ENCODE results near the gene BCAS1. TPM values are rescaled to one million over a fixed set of nuclear protein-coding genes. Genes with fewer than 3 reads are reported as not detected.

The BCAS1 gene
- total RNA-seq, 1 experiment from 2014 or later, result 0.16 TPM

DNA sequence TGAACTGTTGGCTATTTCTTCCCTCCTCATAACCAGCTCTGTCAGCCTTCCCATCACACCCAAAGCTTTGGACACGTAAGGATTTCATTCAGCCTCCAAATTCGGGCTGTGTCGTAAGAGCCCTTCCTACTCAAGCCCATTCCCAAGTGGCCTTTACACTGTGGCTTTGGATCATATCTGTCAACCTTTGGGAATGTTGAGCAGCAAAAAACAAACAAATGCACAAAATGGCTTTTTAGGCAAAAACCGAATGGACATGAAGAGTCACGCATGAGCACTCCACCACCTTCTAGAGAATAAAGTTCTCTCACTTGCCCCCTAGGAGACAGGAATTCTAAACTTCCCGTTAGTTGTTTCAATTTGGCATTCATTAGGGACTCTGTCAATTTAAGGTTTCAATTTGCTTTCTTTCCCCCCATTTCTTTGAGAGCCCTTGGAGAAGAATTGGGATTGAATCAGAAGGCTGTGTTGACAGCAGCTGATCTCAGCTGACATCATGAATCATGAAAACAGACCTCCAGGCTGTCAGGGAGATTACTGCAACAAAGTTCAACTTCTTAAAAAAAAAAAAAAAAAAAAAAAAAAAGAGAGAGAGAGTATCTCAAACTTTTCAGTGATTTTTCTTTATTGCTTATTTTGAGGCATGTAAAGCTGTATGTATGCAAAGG, 110.3 kb downstream of the BCAS1 start:
- DNase-seq, result no peak
- Histone ChIP-seq H3K27me3 (0 out of 2 replicates have a peak, but pooled peaks cover 9% of the 10 kb centered on the region), H3K27ac (no peak overlapping the region), H3K36me3 (no peaks in the 10 kb centered on the region), H3K9me3 (replicated peaks) (no peaks in the 10 kb centered on the region; the same call in 1 of the 2 replicates), H3K4me3 (no peak overlapping the region), H3K4me1 (no peaks in the 10 kb centered on the region)

DNA sequence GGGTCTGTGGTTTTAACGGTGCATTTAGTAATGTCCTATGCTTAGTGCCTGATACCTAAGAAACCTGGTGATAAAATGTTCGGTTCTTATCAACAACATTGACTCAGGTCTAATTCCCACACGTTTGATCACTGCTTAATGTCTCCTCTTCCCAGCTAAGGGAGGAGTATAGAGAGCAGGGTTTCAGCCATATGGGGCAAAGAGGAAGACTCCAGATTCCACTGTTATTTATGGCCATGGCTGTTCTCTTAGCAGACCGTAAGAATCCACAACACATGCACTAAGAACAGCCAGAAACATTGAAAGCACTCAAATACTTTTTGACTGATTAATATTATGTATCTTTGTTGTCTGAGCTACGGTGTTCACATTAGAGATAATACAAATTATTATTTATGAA, 112.1 kb downstream of the BCAS1 start:
- H3K27me3 ChIP-seq, result 0 out of 2 replicates have a peak, but pooled peaks cover 9% of the 10 kb centered on the region
- no peaks in the 10 kb centered on the region for H3K36me3 ChIP-seq
- DNase-seq, result no peak
- H3K27ac ChIP-seq, result no peak overlapping the region
- H3K9me3 ChIP-seq (replicated peaks), result no peaks in the 10 kb centered on the region; the same call in 1 of the 2 replicates
- no peak overlapping the region for H3K4me3 ChIP-seq
- H3K4me1 ChIP-seq, result no peaks in the 10 kb centered on the region

DNA sequence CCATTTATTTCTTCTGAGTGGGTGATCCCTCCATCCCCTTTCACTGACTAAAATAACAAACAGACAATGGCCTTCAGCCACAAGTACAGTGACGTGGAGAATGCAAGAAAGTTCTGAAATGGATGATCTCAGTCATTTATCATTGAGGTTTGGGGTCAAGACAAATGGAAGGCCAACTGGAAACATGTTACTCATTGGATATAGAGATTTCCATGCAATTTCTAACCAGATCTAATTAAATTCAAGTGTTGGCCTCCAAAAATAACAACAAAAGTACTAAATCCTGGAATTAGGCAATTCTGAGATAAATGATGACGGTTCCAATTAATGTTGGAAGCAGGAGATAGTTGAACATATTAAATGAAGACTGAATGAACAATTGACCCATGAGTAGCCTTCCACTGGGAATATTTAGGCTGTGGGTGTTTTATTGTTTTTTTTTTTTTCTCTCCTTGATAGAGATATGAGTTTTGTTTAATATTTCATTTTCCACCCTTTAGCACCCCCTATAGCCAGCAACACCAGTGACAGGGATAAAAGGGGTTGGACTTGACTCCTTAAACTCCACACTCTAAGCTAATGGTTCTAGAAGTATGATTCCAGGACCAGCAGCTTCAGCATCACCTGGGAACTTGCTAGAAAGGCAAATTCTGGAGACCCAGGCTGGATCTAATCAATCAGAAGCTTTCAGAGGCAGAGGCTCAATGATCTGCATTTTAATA, 112.8 kb downstream of the BCAS1 start:
- Histone ChIP-seq H3K4me3 (no peak overlapping the region), H3K9me3 (replicated peaks) (peaks cover 3% of the 10 kb centered on the region), H3K27ac (no peak overlapping the region), H3K27me3 (0 out of 2 replicates have a peak, but pooled peaks cover 9% of the 10 kb centered on the region), H3K4me1 (no peaks in the 10 kb centered on the region), H3K36me3 (no peaks in the 10 kb centered on the region)
- no peak for DNase-seq

DNA sequence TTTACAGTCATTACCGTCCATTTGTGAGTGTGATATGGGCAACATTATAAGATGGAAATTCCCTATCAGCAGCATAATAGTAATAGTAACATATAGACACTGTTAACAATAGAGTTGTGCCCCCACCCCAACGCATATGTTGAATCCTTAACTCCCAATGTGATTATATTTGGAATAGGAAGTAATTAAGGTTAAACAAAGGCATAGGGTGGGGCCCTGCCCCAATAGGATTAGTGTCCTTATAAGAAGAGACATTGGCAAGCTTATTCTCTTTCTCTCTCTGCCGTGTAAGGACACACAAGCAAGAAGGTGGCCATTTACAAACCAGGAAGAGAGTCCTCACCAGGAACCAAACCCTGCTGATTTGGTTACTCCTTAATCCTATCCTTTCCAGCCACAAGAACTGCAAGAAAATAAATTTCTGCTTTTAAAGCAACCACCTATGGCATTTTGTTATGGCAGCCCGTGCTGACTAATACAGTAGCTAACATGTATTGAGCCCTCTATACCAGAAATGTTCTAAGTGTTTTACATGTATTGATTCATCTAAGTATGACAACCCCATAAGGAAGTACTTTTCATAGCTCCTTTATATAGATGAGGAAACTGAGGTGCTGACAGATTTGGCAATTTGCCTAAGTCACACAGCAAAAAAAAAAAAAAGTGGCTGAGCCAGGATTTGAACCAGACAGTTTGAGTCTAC, 114.2 kb downstream of the BCAS1 start:
- H3K4me3 ChIP-seq, result no peak overlapping the region
- H3K36me3 ChIP-seq, result no peaks in the 10 kb centered on the region
- 0 out of 2 replicates have a peak, but pooled peaks cover 4% of the 10 kb centered on the region for H3K27me3 ChIP-seq
- no peak for DNase-seq
- H3K4me1 ChIP-seq, result no peaks in the 10 kb centered on the region
- no peak overlapping the region for H3K27ac ChIP-seq
- H3K9me3 ChIP-seq (replicated peaks), result peaks cover 8% of the 10 kb centered on the region

DNA sequence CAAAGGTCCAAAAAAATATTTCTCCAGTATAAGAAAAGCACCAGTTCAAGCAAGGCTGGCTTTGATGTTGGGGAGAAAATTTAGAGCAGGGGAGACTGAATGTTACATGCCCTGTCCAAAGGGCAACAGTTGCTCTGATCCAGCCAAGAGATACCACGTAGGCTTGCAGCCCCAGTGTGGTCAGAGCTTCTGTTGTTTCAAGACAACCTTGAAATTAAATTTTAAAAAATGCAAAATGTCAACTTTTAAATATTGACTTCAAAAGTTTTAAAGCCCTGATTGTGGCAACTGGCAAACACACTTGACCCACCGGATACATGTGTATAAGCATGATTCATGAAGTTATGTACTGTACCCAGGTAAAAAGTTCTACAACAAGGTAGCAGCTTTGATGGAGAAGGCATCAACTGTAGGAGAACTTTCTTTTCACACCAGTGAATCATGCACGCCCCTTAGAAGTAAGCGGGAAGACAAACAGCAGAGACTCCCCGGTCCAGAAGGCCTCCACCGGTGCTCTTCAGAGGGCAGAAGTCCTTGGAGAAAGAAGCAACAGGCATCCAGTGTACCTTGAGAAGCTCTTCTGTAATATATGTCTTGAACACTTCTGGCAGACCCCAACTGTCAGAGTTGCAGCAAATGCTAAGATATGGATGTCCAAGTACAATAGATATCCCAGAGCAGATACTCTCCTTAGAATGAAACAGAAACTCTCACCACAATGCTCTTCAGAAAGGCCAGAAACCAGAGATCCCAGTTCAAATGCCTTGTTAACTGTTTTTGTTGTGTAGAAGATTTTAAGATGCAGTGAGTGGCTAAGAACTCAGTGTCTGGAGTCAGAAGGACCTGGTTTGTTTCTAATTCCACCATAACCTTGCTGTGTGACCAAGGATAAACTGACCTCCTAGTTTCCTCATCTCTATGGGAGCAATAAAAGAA, 115.4 kb downstream of the BCAS1 start:
- no peak for DNase-seq
- 0 out of 2 replicates have a peak, but pooled peaks cover 3% of the 10 kb centered on the region for H3K27me3 ChIP-seq
- no peak overlapping the region for H3K27ac ChIP-seq

DNA sequence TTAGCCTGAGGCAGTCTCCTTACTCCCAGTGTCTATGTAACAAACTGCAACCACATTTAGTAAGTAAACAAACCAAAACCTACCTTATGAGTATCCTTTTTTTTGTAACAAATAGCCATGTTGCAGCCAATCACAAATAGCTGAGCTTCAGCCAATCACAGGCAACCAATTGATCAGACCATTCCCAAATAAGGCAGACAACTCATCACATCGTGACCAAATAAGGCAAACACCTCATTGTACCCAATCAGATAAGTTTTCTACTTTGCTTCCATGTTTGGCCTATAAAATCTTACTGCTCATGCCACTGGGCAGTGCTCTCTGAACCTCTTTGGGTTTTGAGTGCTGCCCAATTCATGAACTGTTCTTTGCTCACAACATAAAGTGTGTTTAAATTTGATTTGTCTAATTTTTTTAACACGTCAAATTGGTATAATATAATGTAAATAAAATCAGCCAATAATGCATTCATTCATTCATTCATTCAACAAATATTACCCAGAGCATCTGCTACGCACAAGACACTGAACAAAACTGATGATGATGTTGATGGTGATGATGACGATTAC, 117.8 kb downstream of the BCAS1 start:
- Histone ChIP-seq H3K27me3 (no peaks in the 10 kb centered on the region), H3K4me3 (no peak overlapping the region), H3K9me3 (replicated peaks) (peaks cover 8% of the 10 kb centered on the region), H3K4me1 (peaks cover 9% of the 10 kb centered on the region), H3K36me3 (no peaks in the 10 kb centered on the region), H3K27ac (no peak overlapping the region)
- DNase-seq, result no peak

More for the DNA sequence above, 115.4 kb downstream of the BCAS1 start:
- Histone ChIP-seq H3K4me1 (no peaks in the 10 kb centered on the region; the same call in 1 of the 2 replicates), H3K4me3 (no peak overlapping the region), H3K9me3 (replicated peaks) (peaks cover 8% of the 10 kb centered on the region), H3K36me3 (no peaks in the 10 kb centered on the region)

DNA sequence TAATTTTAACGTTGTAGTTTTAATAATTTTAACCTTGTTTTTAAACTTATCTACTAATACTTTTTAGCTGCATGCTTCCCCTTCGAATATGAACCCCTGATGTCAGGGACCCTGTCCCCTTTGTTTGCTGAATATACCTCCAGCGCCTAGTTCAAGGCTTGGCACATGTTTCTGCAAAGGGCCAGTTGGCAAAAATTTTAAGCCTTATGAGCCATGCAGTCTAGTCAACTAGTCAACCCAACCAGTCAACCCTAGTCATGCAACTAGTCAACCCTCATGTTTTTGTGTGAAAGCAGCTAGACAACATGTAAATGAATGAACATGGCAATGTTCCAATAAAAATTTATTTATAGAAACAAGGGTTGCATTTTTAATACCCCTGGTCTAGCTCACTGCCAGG, 119.8 kb downstream of the BCAS1 start:
- Histone ChIP-seq H3K4me3 (no peak overlapping the region), H3K27ac (no peak overlapping the region), H3K4me1 (peaks cover 9% of the 10 kb centered on the region)

DNA sequence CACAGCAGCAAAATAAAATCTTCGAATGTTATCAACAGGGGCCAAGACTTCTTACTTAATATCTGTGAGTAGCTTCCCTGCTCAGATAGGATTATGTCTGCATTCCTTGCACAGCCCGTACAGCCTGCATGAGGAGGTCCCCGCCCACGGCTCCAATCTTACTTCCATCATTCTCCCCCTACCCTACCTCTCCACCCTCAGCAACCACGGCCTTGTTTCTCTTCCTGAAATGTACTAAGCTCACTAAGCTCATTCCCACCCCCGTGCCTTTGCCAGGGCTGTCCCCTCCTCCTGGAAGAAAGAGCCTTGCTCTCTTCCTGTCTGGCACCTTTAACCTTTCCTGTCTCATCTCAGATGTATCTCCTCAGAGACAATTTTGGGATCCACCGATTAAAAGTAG, 120.4 kb downstream of the BCAS1 start:
- no peak for DNase-seq
- H3K27ac ChIP-seq, result no peak overlapping the region
- H3K27me3 ChIP-seq, result no peaks in the 10 kb centered on the region
- peaks cover 9% of the 10 kb centered on the region for H3K4me1 ChIP-seq
- no peak overlapping the region for H3K4me3 ChIP-seq
- H3K36me3 ChIP-seq, result no peaks in the 10 kb centered on the region
- peaks cover 8% of the 10 kb centered on the region for H3K9me3 ChIP-seq (replicated peaks)

More for the DNA sequence above, 119.8 kb downstream of the BCAS1 start:
- peaks cover 8% of the 10 kb centered on the region for H3K9me3 ChIP-seq (replicated peaks)
- no peak for DNase-seq
- H3K27me3 ChIP-seq, result no peaks in the 10 kb centered on the region
- H3K36me3 ChIP-seq, result no peaks in the 10 kb centered on the region

DNA sequence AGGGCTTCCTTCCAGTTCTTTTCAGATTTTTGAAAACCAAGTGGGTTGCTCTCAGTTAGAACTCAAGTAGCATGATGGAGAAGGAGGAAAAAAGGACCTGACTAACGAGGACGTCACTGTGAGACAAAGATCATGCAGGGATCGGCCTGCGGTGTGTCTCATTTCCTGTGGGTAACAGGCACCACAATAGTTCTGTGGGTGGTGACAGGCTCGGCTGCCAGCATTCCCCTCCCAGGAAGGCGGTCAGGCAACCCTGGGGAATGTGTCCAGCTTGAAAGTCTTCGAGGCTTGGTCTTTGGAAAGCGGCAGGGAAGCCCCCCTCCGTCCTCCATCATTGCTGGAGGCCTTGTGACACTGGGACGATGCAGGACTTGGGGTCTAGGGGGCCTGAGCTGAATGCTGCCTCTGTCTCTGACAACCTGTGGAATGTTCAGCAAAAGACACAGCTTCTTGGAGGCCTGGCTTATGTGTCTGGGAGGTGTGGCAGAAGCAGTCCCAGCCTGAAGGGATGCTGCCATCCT, 121.0 kb downstream of the BCAS1 start:
- no peaks in the 10 kb centered on the region for H3K27me3 ChIP-seq
- peak overlapping the region; percentile 4; the same call in 1 of the 2 replicates for H3K4me3 ChIP-seq
- H3K9me3 ChIP-seq (replicated peaks), result peaks cover 8% of the 10 kb centered on the region
- H3K36me3 ChIP-seq, result no peaks in the 10 kb centered on the region
- DNase-seq, result peak; percentile 74 to 78
- no peak overlapping the region for H3K27ac ChIP-seq
- H3K4me1 ChIP-seq, result peaks cover 9% of the 10 kb centered on the region

DNA sequence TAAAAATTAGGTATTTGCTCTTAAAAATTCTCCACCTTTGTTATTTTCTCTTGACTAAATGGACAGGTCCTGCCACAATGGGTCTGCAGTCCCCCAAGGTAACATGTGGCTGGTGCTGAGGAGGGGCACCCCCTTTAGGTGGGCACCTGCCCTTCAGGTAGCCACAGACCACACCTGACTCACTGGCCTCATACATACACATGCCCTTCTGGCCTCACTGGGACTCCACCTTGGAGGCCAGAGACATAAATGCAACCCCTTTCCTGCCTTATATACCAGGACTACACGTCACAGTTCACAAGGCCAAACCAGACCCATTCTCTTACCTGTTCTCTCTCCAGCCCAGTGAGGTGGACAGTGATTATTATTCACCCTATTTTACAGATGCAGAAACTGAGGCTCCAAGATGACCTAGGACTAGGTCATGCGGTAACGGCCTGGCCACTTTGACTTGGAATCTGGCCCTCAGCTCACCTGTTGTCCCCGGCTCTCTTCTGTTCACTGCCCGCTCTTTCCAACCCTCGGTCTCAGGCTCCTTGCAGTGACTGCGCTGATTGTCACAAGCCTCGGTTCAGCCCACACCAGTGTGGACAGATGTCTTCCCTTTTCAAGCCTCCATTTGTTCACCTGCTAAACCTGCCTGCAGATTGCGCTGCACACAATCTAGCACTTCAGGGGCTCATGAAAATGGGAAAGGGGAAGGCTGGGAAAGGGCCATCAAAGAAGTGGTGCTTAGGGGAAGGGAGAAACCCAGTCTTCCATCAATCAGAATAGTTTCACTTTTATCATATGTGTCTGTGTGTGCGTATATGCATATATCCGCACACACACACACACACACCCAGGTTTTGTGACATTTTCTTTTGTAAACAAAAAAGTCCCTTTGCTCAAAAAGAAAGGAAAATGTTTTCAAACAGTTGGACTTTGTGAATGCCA, 121.7 kb downstream of the BCAS1 start:
- Histone ChIP-seq H3K4me1 (peaks cover 9% of the 10 kb centered on the region), H3K9me3 (replicated peaks) (peaks cover 8% of the 10 kb centered on the region), H3K36me3 (no peaks in the 10 kb centered on the region), H3K27me3 (no peaks in the 10 kb centered on the region), H3K27ac (no peak overlapping the region), H3K4me3 (peak overlapping the region; percentile 4; the same call in 1 of the 2 replicates)
- no peak for DNase-seq

DNA sequence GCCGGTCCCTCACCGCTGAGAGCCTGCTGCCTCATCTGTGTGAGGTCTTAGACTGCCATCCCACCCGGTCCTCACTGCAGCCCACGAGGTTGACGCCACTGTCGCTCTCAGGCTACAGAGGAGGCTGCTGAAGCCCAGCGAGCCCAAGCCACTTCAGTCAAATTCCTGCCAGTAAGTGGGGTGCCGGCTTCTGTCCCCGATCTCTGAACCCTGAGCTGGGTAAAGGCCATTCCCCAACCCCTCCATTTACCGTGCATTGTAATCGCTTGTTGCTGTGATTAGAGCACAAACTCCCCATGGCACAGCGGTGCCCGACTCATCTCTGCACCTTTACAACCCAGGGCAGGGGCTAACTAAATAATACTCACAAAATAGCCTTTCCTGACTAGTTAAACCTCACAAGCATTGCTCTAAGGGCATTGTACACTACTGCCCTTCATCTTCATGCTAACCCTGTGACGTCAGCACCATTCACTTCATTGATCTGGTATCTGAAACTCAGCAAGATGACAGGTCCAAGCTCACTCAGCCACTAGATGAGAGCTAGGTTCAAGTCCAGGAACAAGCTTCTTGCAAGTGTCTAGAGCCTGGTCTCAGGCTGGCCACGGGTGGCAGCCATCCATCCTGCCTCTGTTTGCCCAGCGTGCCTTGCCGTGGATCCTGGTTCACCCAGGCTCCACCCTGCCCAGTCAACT, 122.7 kb downstream of the BCAS1 start:
- H3K4me3 ChIP-seq, result no peak overlapping the region
- peaks cover 14% of the 10 kb centered on the region for H3K4me1 ChIP-seq
- no peak for DNase-seq
- H3K27me3 ChIP-seq, result no peaks in the 10 kb centered on the region
- no peak overlapping the region for H3K27ac ChIP-seq
- no peaks in the 10 kb centered on the region for H3K36me3 ChIP-seq
- H3K9me3 ChIP-seq (replicated peaks), result peaks cover 5% of the 10 kb centered on the region

DNA sequence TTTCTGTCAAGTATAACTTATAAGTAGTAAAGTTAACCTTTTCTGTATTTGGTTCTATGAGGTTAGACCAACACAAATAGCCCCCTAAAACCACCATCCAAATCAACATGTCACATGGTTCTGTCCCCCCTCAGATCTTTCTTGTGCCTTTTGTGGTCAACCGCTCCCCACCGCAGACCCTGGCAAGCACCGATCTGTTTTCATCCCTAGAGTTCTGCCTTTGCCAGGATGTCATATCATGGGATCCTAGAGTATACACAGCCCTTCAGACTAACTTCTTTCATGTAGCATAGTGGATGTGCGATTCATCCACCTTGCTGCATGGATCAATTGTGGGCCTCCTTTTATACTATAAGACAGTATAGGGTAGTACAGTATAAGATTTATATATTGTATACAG, 124.3 kb downstream of the BCAS1 start:
- H3K9me3 ChIP-seq (replicated peaks), result no peaks in the 10 kb centered on the region
- no peaks in the 10 kb centered on the region for H3K27me3 ChIP-seq
- no peak for DNase-seq
- no peaks in the 10 kb centered on the region for H3K36me3 ChIP-seq
- H3K4me3 ChIP-seq, result no peak overlapping the region
- H3K4me1 ChIP-seq, result peaks cover 22% of the 10 kb centered on the region
- H3K27ac ChIP-seq, result no peak overlapping the region
